PC-9 (cell line): ENCODE data around the gene RSPH10B2.

ENCODE experiments used
- CTCF ChIP-seq: fragments of 200-600 bp; sonication (generic); conservative IDR thresholded peaks from 2 replicates; pipeline ENCODE4 v1.6.1; 2017; ENCODE audit warnings: mixed run types, antibody characterized with exemption, mild to moderate bottlenecking, moderate library complexity
- EZH2 ChIP-seq: fragments of 200-600 bp; sonication (generic); IDR thresholded peaks from 2 replicates; pipeline ENCODE4 v1.8.0; 2017; ENCODE audit warnings: antibody characterized with exemption, low read depth

GRCh38 chr7:6725003-6725402 is 28.9 kb upstream of the RSPH10B2 start:
- no peak for TF ChIP-seq CTCF
- TF ChIP-seq EZH2, result no peak
